Activated CD8-positive, alpha-beta memory T cell treated with anti-CD3 and anti-CD28 coated beads, Interleukin-2, amount 50 U/mL, for 24 hours (primary cell): Measurements from ENCODE around the gene LILRB3.
A peak's percentile ranks its signal among the peaks of the same experiment; 100 is the strongest.
"Not testable (repeated sequence)": the region's sequence is repeated elsewhere in the genome, so short reads cannot be mapped to it uniquely, and the experiment has no call there.

Experiments used
- DNase-seq: peaks from one replicate; pipeline ENCODE4 v3.0.0-alpha.2; 2020; ENCODE audit errors: extremely low read depth

The LILRB3 gene

GRCh38 chr19:54222474-54223276, at the start of gene LILRB3:
Gene LILRB3, minus strand, starts transcription at chr19:54223007. Its CDS starts 31 bp downstream, at chr19:54222976.
- DNase-seq = not testable (repeated sequence)

GRCh38 chr19:54272181-54272580, 49.4 kb upstream of the LILRB3 start:
- not testable (repeated sequence) for DNase-seq

GRCh38 chr19:54271587-54271986, 48.8 kb upstream of the LILRB3 start:
- not testable (repeated sequence) for DNase-seq

- DNase-seq = no peak
These were observed 48.3 kb upstream of the LILRB3 start for GRCh38 chr19:54271106-54271505.

- DNase-seq = no peak
These were observed 46.1 kb upstream of the LILRB3 start for GRCh38 chr19:54268936-54269335.

GRCh38 chr19:54266133-54266532, 43.3 kb upstream of the LILRB3 start:
- peak; percentile 45 for DNase-seq

GRCh38 chr19:54262470-54262869, 39.7 kb upstream of the LILRB3 start:
- no peak for DNase-seq

- DNase-seq = no peak
These were observed 39.3 kb upstream of the LILRB3 start for GRCh38 chr19:54262066-54262465.

GRCh38 chr19:54257116-54257480, 34.3 kb upstream of the LILRB3 start, which contains the start of gene LILRB5:
Gene LILRB5, minus strand, starts transcription at chr19:54257273. Its CDS starts 80 bp downstream, at chr19:54257193.
- DNase-seq = no peak

- DNase-seq = no peak
These were observed 33.7 kb upstream of the LILRB3 start for GRCh38 chr19:54256250-54257115.

- no peak for DNase-seq
These were observed 32.4 kb upstream of the LILRB3 start for GRCh38 chr19:54255105-54255775.

- no peak for DNase-seq
These were observed 31.5 kb upstream of the LILRB3 start for GRCh38 chr19:54254195-54254906.

- DNase-seq = no peak
These were observed 30.8 kb upstream of the LILRB3 start for GRCh38 chr19:54253331-54254194.

- DNase-seq = no peak
These were observed 30.0 kb upstream of the LILRB3 start for GRCh38 chr19:54252845-54253244.

GRCh38 chr19:54252243-54252642, 29.4 kb upstream of the LILRB3 start:
- DNase-seq = no peak

GRCh38 chr19:54248016-54248601, 25.3 kb upstream of the LILRB3 start:
- DNase-seq = peak; percentile 30

- no peak for DNase-seq
These were observed 24.5 kb upstream of the LILRB3 start for GRCh38 chr19:54247106-54247930.

- DNase-seq = no peak
These were observed 23.1 kb upstream of the LILRB3 start for GRCh38 chr19:54245936-54246335.

GRCh38 chr19:54243809-54244208, 21.0 kb upstream of the LILRB3 start:
- not testable (repeated sequence) for DNase-seq
